ENCODE data around the gene HS3ST3B1. TPM values are rescaled to one million over a fixed set of nuclear protein-coding genes. Genes with fewer than 3 reads are reported as not detected.

HS3ST3B1 gene
- total and polyA plus RNA-seq, 9 donors: 3.2 to 9.9 (median 5.9) TPM

DNA sequence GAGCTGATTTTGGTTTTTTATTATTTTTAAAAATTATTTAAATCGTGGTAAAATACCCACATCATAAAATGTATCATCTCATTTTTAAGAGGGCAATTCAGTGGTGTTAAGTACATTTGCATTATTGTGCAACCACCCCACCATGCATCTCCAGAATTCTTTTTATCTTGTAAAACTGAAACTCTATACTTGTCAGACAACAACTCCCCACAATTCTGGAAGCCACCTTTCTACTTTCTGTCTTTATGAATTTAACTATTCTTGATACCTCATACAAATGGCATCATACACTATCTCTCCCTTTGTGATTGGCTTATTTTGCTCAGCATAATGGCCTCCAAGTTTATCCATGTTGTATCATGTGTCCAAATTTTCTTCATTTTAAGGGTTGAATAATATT lies 97.9 kb downstream of the HS3ST3B1 start:
- no peak overlapping the region for H3K4me3 ChIP-seq
- 70 to 86% (median 78%) methylated on average over 1 of the region's 1 CpG for WGBS, 3 donors
- no peaks in the 10 kb centered on the region for H3K4me1 ChIP-seq (ENCODE audit: insufficient read depth)

More for the DNA sequence above, 97.9 kb downstream of the HS3ST3B1 start:
- DNase-seq: no peak
- Histone ChIP-seq H3K9me3 (no peaks in the 10 kb centered on the region), H3K36me3 (no peaks in the 10 kb centered on the region), H3K27me3 (no peaks in the 10 kb centered on the region), H3K27ac (no peak overlapping the region)
- TF ChIP-seq EP300 (IDR thresholded peaks at IDR 0.05) (no peak), POLR2A (IDR thresholded peaks at IDR 0.05) (no peak)
- TF ChIP-seq, protein P1, sequence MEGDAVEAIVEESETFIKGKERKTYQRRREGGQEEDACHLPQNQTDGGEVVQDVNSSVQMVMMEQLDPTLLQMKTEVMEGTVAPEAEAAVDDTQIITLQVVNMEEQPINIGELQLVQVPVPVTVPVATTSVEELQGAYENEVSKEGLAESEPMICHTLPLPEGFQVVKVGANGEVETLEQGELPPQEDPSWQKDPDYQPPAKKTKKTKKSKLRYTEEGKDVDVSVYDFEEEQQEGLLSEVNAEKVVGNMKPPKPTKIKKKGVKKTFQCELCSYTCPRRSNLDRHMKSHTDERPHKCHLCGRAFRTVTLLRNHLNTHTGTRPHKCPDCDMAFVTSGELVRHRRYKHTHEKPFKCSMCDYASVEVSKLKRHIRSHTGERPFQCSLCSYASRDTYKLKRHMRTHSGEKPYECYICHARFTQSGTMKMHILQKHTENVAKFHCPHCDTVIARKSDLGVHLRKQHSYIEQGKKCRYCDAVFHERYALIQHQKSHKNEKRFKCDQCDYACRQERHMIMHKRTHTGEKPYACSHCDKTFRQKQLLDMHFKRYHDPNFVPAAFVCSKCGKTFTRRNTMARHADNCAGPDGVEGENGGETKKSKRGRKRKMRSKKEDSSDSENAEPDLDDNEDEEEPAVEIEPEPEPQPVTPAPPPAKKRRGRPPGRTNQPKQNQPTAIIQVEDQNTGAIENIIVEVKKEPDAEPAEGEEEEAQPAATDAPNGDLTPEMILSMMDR (IDR thresholded peaks at IDR 0.05): no peak
- intact Hi-C loops (cut with DNase I): no loop called here

Other genes starting within 250 kb of the HS3ST3B1 start
- 10 to 100 TPM in 5 of 7 donors, 1 to 10 TPM in 2; 7.5 to 15.3 (median 11.9) TPM for gene COX10, start 231.6 kb upstream of the HS3ST3B1 start, total RNA-seq
- 10 to 100 TPM in 1 of 2 donors, 1 to 10 TPM in 1; 5.1 to 11.7 TPM for gene COX10, start 231.6 kb upstream of the HS3ST3B1 start, polyA plus RNA-seq
- gene CDRT15, start 64.2 kb upstream of the HS3ST3B1 start, total RNA-seq: not detected
- not detected for gene CDRT15, start 64.2 kb upstream of the HS3ST3B1 start, polyA plus RNA-seq

All from ovary (tissue), 9 donors.